A549 treated with GW870086 at 1 μM for 4 hours (cell line): Measurements from ENCODE around the gene ALKBH7. TPM values are rescaled to one million over a fixed set of nuclear protein-coding genes. Genes with fewer than 3 reads are reported as not detected.

Source experiments
- total RNA-seq: library from RNA; stranded (reverse); fragments of 200-300 nt; extraction: Qiagen RNA extraction; gene quantifications from 5 replicates; pipeline ENCODE4 v1.2.3, GENCODE V29; 2022; ENCODE audit warnings: low read depth

ALKBH7 gene
- 18.9 to 41.9 TPM (median 37.0 TPM) in 5 replicates for total RNA-seq

GRCh38 chr19:6372594-6373095, at the start of gene ALKBH7:
ALKBH7 (plus strand) TSS chr19:6372794; CDS start chr19:6372821, 27 bp downstream.

GRCh38 chr19:6333439-6333838, 39.2 kb upstream of the ALKBH7 start, which contains the start of gene ACER1:
ACER1 (minus strand) TSS chr19:6333612; CDS start chr19:6333551, 61 bp downstream.

GRCh38 chr19:6375411-6376010, 2.9 kb downstream of the ALKBH7 start, which contains the start of gene PSPN:
PSPN (minus strand) TSS chr19:6375933; CDS start chr19:6375849, 84 bp downstream.

GRCh38 chr19:6393074-6393982, 20.7 kb downstream of the ALKBH7 start, which contains the start of gene GTF2F1:
GTF2F1 (minus strand) TSS chr19:6393164; CDS start chr19:6392995, 169 bp downstream.

GRCh38 chr19:6424195-6424938, 51.8 kb downstream of the ALKBH7 start, which contains the start of gene KHSRP:
KHSRP (minus strand) TSS chr19:6424811; CDS start chr19:6424701, 110 bp downstream.

Other genes starting within 250 kb of the ALKBH7 start
- gene ACSBG2, start 237.1 kb upstream of the ALKBH7 start, total RNA-seq, result not detected in 5 replicates
- gene MLLT1, start 92.8 kb upstream of the ALKBH7 start, total RNA-seq, result 14.9 to 21.6 TPM (median 19.4 TPM) in 5 replicates
- not detected in 5 replicates for gene ACER1, start 39.2 kb upstream of the ALKBH7 start, total RNA-seq
- gene CLPP, start 11.3 kb upstream of the ALKBH7 start, total RNA-seq, result 46.1 to 84.6 TPM (median 72.7 TPM) in 5 replicates
- gene PSPN, start 3.1 kb downstream of the ALKBH7 start, total RNA-seq, result 0.69 to 1.2 TPM (median 1.0 TPM) in 5 replicates
- gene GTF2F1, start 20.4 kb downstream of the ALKBH7 start, total RNA-seq, result 50.9 to 59.6 TPM (median 56.0 TPM) in 5 replicates
- gene KHSRP, start 52.0 kb downstream of the ALKBH7 start, total RNA-seq, result 179 to 206 TPM (median 188 TPM) in 5 replicates
- gene SLC25A41, start 61.0 kb downstream of the ALKBH7 start, total RNA-seq, result 0.10 to 0.17 TPM in 2 of 5 replicates, not detected in the others
- gene SLC25A23, start 87.0 kb downstream of the ALKBH7 start, total RNA-seq, result 14.7 to 19.4 TPM (median 18.9 TPM) in 5 replicates
- 2.9 to 5.1 TPM (median 3.9 TPM) in 5 replicates for gene CRB3, start 91.5 kb downstream of the ALKBH7 start, total RNA-seq
- gene DENND1C, start 109.0 kb downstream of the ALKBH7 start, total RNA-seq, result 0.11 to 0.29 TPM (median 0.19 TPM) in 5 replicates
- 6.4 to 9.3 TPM (median 7.0 TPM) in 5 replicates for gene TUBB4A, start 129.5 kb downstream of the ALKBH7 start, total RNA-seq
- gene TNFSF9, start 158.2 kb downstream of the ALKBH7 start, total RNA-seq, result 3.9 to 8.1 TPM (median 5.7 TPM) in 5 replicates
- 14.8 to 26.1 TPM (median 25.1 TPM) in 5 replicates for gene CD70, start 218.4 kb downstream of the ALKBH7 start, total RNA-seq